Left kidney (tissue), 2 donors: ENCODE measurements around the gene ZGLP1. TPM values are rescaled to one million over a fixed set of nuclear protein-coding genes. Genes with fewer than 3 reads are reported as not detected.

ENCODE experiments used
- DNase-seq: peaks from one replicate; pipeline ENCODE4 v3.0.0-alpha.2; 2013
- polyA plus RNA-seq: library from polyadenylated mRNA; unstranded; fragments of 120-200 nt; gene quantifications from one replicate; pipeline ENCODE4 v1.2.1, GENCODE V29; 2013; ENCODE audit not compliant: insufficient read length

Gene ZGLP1
- polyA plus RNA-seq, 1 donor, result 7.1 TPM

GRCh38 chr19:10328558-10329429, 19.2 kb upstream of the ZGLP1 start:
- no peak for DNase-seq

GRCh38 chr19:10327793-10328192, 18.2 kb upstream of the ZGLP1 start:
- DNase-seq, result no peak

- DNase-seq, result no peak
Observed at GRCh38 chr19:10325732-10326131, 16.1 kb upstream of the ZGLP1 start.

- DNase-seq, result no peak
Observed at GRCh38 chr19:10321874-10322835, 12.5 kb upstream of the ZGLP1 start.

GRCh38 chr19:10321417-10321797, 11.8 kb upstream of the ZGLP1 start:
- DNase-seq, result no peak

- DNase-seq, result no peak
Observed at GRCh38 chr19:10320602-10321416, 11.2 kb upstream of the ZGLP1 start.

- no peak for DNase-seq
Observed at GRCh38 chr19:10318807-10319682, 9.4 kb upstream of the ZGLP1 start.

- no peak for DNase-seq
Observed at GRCh38 chr19:10317857-10318462, 8.3 kb upstream of the ZGLP1 start.

GRCh38 chr19:10317045-10317856, 7.6 kb upstream of the ZGLP1 start:
- DNase-seq, result no peak

GRCh38 chr19:10316229-10317044, 6.8 kb upstream of the ZGLP1 start:
- DNase-seq, result no peak

GRCh38 chr19:10315335-10316214, 6.0 kb upstream of the ZGLP1 start, which contains the start of gene FDX2:
TSS of gene FDX2 (minus strand) at chr19:10316015. CDS start at chr19:10315996, 19 bp downstream.
- peak; percentile 76 for DNase-seq

- no peak for DNase-seq
Observed at GRCh38 chr19:10306327-10306726, 3.3 kb downstream of the ZGLP1 start.

GRCh38 chr19:10305139-10305806, 4.3 kb downstream of the ZGLP1 start:
- DNase-seq, result no peak

GRCh38 chr19:10299545-10300458, 9.8 kb downstream of the ZGLP1 start:
- no peak for DNase-seq

- DNase-seq, result no peak
Observed at GRCh38 chr19:10295847-10296591, 13.6 kb downstream of the ZGLP1 start.
